SK-N-SH treated with all-trans-retinoic acid at 6 μM for 48 hours (cell line): ENCODE measurements around the gene GANC.

Experiments
- TOX ChIP-seq: fragments of 250-450 bp; sonication (Bioruptor Pico); IDR thresholded peaks from 2 replicates; pipeline ENCODE4 v1.8.0; 2021; ENCODE audit warnings: mild to moderate bottlenecking, moderate library complexity, borderline replicate concordance
- ZNF565 ChIP-seq: fragments of 450-650 bp; formaldehyde crosslinking; conservative IDR thresholded peaks from 2 replicates; pipeline ENCODE4 v1.5.0; 2020; ENCODE audit warnings: low read depth, mild to moderate bottlenecking, moderate library complexity
- TF ChIP-seq, protein P1 (sequence below): fragments of 250-450 bp; sonication (Bioruptor Pico); IDR thresholded peaks from 2 replicates; pipeline ENCODE4 v1.8.0; 2021; ENCODE audit warnings: low read depth, mild to moderate bottlenecking, moderate library complexity, borderline replicate concordance

DNA sequence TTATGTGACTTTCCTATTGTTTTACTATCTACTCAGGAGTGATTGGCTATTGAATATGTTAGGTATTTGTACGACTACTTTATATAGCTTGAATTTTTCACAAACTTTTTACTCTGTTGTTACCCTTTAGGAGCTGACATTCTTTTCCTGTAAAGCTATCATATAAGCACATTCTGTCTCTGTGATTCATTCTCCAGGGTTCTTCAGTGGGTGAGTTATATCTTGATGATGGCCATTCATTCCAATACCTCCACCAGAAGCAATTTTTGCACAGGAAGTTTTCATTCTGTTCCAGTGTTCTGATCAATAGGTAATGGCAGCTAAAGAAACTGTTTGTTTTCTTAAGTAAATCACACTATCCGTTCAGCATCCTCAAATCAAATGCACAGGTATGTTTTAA is 76.2 kb downstream of the GANC start:
- TF ChIP-seq, protein P1, sequence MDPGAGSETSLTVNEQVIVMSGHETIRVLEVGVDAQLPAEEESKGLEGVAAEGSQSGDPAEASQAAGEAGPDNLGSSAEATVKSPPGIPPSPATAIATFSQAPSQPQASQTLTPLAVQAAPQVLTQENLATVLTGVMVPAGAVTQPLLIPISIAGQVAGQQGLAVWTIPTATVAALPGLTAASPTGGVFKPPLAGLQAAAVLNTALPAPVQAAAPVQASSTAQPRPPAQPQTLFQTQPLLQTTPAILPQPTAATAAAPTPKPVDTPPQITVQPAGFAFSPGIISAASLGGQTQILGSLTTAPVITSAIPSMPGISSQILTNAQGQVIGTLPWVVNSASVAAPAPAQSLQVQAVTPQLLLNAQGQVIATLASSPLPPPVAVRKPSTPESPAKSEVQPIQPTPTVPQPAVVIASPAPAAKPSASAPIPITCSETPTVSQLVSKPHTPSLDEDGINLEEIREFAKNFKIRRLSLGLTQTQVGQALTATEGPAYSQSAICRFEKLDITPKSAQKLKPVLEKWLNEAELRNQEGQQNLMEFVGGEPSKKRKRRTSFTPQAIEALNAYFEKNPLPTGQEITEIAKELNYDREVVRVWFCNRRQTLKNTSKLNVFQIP (CRISPR knock-in tag): no peak
- TF ChIP-seq TOX (CRISPR knock-in tag): no peak
- no peak for TF ChIP-seq ZNF565 (CRISPR knock-in tag)
